Activated gamma-delta T cell treated with anti-CD3 and anti-CD28 coated beads, Interleukin-2, amount 50 U/mL, for 16 hours (primary cell): Measurements from ENCODE around the gene TRIM65.

ENCODE experiments used
- DNase-seq: peaks from one replicate; pipeline ENCODE4 v3.0.0-alpha.2; 2020; ENCODE audit warnings: low read depth

TRIM65 gene

GRCh38 chr17:75917141-75917916 lies 20.6 kb upstream of the TRIM65 start:
- DNase-seq: no peak

DNA sequence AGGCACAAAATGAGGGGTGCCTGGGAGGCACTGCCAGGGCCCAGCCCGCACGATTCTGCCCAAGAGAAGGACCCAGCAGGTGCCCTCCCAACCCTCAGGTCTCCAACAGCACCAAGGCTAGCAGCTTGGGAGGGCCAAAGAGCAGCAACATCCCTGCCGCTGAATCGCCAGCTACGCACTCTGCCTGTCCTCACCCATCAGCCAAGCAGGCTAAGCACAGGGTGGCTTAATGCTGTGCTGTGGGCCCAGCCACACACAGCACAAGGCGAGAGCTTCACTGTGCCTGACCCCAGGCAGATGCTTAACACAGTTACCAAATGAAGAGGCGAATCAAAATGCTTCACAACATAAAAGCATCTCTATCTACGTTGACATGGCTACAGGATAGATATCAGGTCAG lies 18.5 kb upstream of the TRIM65 start:
- no peak for DNase-seq

- no peak for DNase-seq
These were observed 18.0 kb upstream of the TRIM65 start for GRCh38 chr17:75914643-75915267.

GRCh38 chr17:75913537-75914210 lies 16.9 kb upstream of the TRIM65 start:
- no peak for DNase-seq

GRCh38 chr17:75910699-75911098 lies 13.9 kb upstream of the TRIM65 start:
- DNase-seq: no peak

GRCh38 chr17:75909812-75910274 lies 13.1 kb upstream of the TRIM65 start:
- no peak for DNase-seq

DNA sequence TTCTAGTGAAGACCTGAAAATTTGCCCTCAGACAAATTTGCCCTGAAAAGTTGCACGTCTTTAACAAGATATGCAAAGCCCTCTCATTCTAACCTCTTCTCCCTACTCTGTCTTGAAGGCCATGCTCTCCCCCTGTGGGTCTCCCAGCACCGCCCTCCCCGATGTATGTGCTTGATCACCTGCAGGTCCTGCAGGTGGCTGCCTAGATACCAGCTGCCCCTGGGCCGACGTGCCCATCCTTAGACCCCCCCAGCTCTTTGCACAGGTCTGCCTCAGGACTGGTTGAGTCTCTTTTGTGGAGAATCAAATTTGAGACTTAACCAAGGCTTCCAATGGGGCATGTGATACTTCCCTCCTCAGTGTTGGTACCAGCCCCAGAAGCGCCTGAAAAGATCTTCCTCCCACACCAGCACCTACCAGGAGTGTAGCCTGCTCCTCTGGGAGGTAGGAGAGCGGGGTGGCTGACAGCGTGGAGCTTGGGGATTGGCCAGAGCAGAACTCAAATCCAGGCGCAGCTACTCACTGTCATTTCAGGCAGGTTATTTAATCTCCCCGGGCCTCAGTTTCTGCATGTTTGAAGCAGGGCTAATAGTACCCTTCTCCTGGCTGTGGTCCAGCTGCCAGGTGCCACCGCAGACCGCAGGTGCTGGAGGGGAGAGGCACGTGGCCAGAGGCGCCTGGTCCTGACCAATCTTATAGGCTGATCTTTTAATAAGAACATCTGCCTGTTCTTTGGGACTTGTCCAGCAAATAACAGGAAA lies 12.5 kb upstream of the TRIM65 start:
- no peak for DNase-seq

GRCh38 chr17:75908201-75908600 lies 11.4 kb upstream of the TRIM65 start:
- DNase-seq: no peak

DNA sequence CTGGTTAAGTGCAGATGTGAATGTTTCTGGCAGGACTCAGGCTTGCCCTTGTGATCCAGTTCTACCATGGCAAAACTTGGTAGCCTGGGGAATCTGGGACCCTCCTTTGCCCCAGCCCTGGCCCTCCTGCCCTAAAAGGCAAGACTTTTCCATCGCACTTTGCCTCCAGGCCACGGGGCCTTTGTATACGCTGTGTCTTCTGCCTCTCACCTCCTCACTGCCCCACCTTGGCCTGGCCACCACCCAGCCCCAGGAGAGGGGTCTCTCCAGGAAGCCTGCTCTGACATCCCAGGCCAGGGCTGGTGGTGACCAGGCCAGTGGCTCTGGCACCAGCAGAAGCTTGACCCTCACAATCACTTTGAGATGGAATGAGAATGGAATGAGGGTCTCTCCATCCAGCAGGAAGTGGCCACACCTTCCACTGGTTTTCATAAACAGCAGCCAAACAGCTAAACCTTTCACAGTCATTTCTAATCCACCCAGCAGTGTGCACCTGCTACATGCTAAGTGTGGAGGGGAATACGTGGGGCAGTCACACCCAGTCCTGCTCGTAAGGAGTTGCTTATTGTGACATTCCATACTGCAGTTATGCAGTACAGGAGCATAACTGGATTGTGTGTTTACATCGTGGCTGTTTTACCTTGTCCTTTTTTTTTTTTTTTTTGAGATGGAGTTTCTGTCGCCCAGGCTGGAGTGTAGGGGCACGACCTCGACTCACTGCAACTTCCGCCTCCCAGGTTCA lies 9.6 kb upstream of the TRIM65 start:
- DNase-seq: no peak

DNA sequence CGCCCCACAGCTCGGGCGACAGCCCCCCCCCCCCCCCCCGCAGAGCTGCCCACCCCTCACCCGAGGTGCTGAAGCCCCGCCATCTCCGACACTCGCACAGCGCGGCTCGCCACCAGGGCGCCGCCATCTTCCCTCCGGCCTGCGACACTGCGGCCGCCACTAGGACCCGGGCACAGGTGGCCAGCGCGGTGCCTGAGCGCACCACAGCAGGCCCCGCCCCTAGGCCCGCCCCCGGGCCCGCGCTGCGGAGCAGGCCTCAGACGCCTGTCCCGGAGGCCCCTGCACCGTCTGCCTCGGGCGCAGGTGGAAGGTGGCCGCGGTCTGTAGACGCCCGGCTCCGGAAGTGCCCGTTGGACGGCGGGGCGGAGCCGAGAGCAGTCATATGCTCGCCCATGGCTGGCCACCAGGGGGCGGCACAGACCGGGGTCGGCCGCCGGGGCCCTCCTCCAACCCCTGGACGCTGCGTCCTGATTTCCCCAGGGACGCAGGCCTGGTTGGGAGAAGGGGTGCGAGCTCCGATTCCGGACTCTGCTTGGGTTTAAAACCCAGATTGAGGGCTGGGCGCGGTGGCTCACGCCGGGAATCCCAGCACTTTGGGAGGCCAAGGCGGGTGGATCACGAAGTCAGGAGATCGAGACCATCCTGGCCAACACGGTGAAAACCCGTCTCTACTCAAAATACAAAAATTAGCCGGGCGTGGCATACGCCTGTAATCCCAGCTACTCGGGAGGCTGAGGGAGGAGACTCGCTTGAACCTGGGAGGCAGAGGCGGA lies 8.2 kb upstream of the TRIM65 start, which contains the start of gene MRPL38:
Gene MRPL38 (minus strand): TSS at position 136 of the 773 bp plus-strand sequence. CDS start 9 bp downstream, at position 127.
- DNase-seq: peak; percentile 89

DNA sequence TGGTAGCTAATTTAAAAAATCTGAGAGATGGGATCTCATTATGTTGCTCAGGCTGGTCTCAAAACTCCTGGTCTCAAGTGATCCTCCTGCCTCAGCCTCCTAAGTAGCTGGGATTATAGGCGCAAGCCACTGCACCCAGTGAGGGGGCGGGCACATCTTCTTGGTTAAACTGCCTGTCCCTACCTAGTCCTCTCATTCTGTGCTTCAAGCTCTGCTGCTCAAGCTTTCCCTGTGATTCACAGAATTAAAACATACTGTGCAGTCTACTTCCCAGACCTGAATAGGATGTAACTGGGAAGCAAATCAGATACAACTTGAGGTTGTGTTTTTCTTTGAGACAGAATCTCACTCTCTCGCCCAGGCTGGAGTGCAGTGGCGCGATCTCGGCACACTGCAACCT lies 5.7 kb upstream of the TRIM65 start:
- DNase-seq: no peak

DNA sequence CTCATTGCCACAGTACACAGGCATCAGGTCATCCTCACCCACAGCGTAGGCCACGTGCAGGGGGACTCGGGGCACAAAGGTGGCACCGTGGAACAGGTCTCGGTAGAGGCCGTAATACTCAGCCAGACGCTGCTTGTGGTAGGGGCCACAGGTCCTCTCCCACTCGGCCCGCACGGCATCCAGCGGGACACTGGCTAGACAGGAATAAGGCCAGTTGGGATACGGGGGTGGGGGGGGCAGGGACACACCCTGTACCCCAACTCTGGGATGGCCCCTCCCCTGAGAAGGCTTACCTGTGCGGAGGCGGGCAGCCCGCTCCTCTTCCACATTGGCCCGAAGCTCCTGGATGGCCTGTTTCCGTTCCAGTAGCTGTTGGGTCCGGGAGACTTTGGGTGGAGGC lies 5.0 kb upstream of the TRIM65 start:
- no peak for DNase-seq

- DNase-seq: no peak
These were observed 4.2 kb upstream of the TRIM65 start for GRCh38 chr17:75900691-75901533.

GRCh38 chr17:75899767-75900468 lies 3.2 kb upstream of the TRIM65 start:
- no peak for DNase-seq

- DNase-seq: no peak
These were observed 2.6 kb upstream of the TRIM65 start for GRCh38 chr17:75899353-75899752.

DNA sequence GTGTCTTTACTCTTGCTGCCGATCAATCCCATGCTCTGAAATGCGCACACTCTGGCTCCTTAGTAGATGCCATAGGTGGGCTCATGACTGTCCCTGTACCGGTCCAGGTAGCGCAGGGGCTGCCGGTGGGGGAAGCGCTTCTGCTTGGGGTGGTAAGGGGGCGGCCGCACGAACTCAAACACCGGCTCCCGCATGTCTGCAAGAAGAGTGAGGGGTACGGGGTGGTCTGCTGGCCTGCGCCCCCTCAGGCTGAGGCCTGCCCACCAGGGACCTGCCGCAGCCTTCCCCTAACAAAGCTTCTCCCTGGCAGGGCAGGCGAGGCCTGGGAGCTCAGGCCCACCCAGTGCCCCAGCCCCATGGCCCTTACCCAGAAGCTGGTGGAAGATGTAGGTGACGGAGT lies 2.0 kb upstream of the TRIM65 start:
- DNase-seq: no peak

DNA sequence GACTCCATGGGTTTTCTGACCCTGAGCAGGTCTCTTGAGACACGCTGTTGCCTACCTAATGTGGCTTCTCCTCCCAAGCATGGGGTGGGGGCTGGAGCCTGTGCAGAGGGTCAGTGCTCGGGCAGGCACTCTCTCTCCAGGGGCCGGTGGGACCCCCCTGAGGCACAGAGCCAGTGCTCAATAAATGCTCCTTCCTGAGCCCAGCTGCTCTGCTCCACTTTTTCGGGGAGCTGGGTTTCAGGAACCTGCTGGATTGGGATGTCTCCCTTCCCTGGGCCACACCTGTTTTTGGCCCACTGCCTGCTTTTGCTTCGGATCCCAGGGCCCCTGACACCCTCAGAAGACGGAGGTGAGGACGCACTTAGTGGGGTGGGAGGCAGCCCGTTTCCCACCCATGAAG lies 1.3 kb upstream of the TRIM65 start:
- no peak for DNase-seq

GRCh38 chr17:75897160-75898019 lies 639 bp upstream of the TRIM65 start:
- no peak for DNase-seq
